KBM-7 (cell line): ENCODE data around the gene CD207.
"Not testable (repeated sequence)": the region's sequence is repeated elsewhere in the genome, so short reads cannot be mapped to it uniquely, and the experiment has no call there.

Experiments
- DNase-seq: peaks from one replicate; pipeline ENCODE4 v3.0.0-alpha.2; 2015
- in situ Hi-C: fragments of 300-500 bp; cut with MboI; formaldehyde crosslinking; loops from 2 replicates; pipeline ENCODE4 v1.14.3; 2020; ENCODE audit warnings: low sequenced_read_pairs, low pct_unique_long_range_greater_than_20kb, mixed read lengths

CD207 gene

DNA sequence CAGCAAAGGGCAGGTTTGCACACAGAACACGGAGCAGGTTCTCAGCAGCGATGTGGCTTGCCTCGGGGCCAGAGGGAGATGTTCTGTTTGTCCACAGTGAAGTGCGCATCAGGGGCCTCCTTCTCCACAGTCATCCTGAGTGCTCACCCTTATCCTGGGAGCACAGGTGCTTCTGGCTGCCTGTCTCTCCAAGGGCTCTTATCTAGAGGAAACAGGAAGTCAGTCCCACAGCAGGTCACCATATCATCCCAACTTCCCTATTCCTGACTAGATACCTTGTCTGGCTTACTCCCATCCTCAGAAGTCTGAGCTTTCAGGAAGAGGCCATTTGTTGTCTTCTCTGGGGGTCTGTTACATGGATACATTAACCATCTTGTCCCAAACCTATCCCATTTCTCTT is at the start of gene CD207:
TSS of gene CD207 (minus strand) at position 174 of the 400 bp plus-strand sequence. CDS start at position 134, 40 bp downstream.
- DNase-seq: peak; percentile 63
- in situ Hi-C loops: no loop called here

DNA sequence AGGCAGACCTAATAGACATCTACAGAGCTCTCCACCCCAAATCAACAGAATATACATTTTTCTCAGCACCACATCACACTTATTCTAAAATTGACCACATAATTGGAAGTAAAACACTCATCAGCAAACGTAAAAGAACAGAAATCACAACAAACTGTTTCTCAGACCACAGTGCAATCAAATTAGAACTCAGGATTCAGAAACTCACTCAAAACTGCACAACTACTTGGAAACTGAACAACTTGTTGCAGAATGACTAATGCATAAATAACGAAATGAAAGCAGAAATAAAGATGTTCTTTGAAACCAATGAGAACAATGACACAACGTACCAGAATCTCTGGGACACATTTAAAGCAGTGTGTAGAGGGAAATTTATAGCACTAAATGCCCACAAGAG is 42.9 kb upstream of the CD207 start:
- in situ Hi-C loops, DNase-seq: not testable (repeated sequence)

DNA sequence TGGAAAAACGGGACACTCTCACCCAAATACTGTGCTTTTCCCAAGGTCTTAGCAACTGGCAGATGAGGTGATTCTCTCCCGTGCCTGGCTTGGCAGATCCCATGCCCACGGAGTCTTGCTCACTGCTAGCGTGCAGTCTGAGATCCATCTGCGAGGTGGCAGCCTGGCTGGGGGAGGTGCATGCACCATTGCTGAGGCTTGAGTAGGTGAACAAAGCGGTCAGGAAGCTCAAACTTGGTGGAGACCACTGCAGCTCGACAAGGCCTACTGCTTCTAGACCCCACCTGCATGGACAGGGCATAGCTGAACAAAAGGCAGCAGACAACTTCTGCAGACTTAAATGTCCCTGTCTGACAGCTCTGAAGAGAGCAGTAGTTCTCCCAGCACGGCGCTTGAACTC is 40.5 kb upstream of the CD207 start:
- DNase-seq: not testable (repeated sequence)

DNA sequence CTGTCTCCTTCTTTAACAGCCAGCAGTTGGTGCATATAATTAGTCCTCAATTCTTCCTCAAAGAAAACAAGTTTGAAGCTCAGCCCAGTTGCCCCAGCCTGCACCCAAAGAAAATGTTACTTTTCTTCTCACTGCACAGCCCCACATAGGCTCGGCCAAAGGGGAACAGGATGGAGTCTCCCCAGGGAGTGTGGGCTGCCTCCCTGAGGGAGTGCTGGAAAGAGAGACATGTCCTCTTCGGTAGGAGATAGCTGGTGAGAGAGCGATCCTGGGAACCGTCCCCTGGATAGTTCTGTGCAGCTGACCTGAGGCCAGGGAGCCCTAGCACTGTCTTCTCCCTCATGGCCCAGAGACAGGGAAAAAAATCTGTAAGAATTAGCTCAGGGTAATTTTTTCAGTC is 37.9 kb upstream of the CD207 start:
- in situ Hi-C loops: no loop called here
- no peak for DNase-seq

More for the DNA sequence above, 40.5 kb upstream of the CD207 start:
- in situ Hi-C loops: not testable (repeated sequence)

DNA sequence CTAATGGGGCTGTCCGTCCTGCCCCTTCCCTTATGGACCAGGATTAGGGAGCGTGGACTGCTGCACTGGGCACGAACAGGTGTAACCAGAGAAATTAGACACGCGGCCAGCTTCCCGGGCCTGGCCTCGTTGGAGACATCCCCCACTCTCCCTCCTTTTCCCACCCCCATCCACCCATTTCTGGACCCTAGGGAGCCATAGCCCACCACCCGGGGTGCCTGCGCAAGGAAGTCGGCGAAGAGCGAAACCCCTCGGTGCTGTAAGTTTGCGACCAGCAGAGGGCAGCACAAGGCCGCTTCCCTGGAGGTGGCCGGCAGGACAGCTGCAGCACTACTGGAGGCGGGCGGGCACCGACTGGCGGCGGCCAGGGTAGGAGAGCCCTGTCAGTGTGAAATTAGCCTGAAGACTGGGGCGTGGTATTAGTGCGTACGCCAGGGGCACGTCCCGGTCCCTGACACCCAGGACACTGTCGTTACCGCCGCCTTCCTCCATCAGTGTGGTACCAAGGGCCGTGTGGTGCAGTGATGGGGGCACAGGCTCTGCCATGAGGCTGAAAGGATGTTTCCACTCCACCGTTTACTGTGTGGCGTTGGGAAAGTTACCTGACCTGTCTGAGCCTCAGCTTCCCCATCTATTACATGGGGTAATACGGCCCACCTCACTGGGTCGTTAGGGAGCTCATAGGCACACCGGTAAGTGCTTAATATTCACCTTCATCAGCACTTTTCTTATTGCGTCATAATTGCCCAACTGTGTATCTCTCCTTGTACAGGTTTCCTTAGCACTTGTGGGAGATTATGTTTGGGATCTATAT is 36.0 kb upstream of the CD207 start:
- DNase-seq: peak; percentile 85
- in situ Hi-C loops: no loop called here

DNA sequence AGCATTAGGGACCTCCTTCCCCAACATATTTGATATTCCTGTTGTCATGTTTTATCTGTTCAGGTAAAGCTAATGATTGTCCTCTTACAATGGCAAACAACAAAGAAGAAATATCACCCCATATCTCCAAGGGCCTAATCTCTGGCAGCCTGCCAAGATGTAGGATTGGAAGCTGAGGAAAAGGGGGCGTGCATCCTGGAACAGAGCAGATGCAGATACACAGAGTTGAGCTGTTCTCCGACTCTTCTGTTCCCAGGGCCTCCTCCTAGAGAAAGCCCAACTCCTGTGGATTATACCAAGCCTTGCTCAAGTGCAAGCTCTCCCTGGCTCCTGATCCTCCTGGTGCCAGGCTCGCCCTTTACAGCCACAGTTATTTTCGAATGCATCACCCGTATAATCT is 35.2 kb upstream of the CD207 start:
- in situ Hi-C loops: no loop called here

DNA sequence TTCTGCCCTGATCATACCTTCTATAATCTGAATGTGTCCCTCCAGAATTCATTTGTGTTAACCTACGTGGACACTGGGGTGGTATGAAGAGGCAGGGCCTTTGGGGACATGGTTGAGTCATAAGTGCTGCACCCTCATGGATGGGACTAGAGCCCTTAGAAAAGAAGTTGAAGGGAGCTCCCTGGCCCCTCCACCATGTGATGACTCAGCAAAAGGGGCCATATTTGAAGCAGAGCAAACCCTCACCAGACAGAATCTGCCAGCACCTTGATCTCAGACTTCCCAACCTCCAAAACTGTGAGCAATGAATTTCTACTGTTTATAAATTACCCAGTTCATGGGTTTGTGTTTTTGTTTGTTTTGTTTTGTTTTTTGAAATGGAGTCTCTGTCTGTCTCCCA is 33.4 kb upstream of the CD207 start:
- in situ Hi-C loops: no loop called here
- DNase-seq: no peak

More for the DNA sequence above, 35.2 kb upstream of the CD207 start:
- no peak for DNase-seq

DNA sequence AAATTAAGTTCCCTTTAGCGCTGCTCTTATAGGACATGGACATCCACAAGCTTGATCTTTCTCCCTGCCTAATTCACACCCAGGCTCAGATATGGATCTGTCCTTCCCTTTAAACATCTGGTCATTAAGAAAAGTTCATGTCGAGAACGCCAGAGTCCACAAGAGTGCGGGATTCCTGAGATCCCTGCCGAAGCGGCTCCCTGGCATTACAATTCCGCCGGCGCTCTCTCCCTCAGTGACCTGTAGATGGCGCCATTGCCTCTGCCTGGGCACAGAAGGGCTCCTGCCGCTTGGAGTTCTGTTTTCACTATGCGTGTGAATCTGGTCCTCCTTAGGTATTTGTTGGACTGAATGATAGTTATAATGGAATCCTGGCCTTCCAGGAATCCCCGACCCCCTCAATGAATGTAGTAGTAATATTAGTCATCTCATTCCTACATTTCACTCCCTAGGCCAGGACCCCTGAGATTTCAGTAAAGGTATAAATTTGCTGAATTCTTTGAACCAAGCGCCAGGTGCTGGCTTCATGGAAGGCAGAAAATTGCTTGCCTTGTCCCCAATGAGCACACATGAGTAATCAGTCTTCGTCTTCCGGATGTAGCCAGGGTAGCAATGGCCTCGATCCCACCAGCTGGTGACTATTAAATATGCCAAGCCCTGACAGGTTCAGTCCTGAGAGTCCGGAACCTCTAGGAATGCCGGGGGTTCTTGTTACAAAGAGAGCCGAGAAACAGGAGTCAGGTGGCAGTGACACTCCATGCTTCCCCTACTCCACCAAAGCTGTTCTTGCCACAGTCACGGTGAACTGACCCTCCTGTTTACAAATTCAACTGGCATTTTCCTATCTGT is 26.4 kb upstream of the CD207 start:
- in situ Hi-C loops: no loop called here
- DNase-seq: peak; percentile 84

DNA sequence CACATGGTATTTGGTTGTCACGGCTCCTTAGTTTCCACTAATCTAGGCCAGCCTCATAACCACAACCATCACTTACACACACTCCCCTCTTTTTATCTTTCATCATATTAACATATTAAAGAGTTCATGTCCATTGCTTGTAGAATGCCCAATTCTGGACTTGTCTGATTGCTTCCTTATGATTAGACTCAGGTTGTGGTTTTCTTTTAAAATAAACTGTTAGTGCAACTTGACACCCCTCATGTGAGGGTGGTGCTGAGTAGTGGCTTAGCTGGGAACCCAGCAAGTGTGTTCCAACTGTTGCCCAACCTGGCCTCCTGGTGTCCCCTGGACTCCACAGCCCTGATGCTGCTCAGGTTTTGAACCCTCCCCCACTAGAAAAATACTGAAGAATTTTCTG is 20.1 kb upstream of the CD207 start:
- DNase-seq: peak; percentile 72
- in situ Hi-C loops: no loop called here

DNA sequence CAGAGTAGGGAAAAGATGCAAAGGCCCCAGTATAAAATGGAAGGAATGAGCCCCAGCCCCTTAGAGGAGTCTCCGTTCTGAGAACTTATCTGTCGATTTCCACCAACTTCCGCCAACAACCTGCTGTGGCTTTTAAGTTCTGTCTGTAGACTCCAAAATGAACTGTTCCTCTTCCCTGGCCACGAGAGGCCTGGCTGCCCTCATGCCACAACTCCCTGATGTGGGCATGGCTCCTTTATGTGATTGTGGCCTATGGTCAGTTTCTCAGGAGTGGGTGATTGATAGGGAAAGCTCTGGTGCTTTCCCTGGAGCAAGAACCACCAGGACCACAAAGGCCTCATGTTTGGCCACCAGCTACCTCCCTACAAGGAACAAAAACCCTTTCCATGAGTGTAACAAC is 18.8 kb upstream of the CD207 start:
- peak; percentile 48 for DNase-seq
- in situ Hi-C loops: no loop called here

DNA sequence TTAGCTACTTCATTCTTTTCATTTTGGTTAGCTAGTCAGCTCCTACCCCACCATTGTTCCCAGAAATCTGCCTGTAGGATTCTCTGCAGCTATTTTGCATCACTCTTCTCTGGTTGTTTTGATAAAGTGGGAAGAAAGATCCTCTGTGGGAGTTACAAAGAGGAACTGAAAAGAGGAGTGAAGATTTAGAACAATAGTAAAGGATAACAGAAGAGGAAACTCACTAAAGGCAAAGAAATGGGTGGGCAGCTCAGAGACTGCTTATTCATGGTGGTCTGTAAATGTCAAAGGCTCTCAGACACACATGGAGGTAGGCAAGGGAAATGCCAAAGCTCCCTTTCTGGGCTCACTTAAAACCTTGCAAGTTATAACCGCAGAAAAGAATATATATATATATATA is 17.2 kb upstream of the CD207 start:
- peak; percentile 56 for DNase-seq
- in situ Hi-C loops: no loop called here

DNA sequence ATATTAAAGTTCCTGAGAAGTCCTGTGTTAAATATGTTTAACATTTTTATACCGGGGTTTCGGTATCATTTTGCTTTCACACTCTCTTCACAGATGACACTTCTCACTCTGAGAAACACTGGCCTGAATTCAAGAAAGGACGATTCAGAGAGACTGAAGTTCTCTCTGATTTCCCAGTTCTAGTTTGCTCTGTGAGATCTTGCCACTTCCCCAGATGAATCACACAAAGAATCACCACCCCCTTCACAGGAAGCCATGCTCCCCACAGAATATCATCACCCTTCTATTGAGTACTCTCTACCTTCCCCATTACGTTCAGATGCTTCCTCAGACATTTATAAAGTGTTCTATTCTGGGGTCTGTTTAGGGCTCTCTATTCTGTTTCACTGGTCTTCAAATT is 16.1 kb upstream of the CD207 start:
- in situ Hi-C loops: no loop called here
- DNase-seq: peak; percentile 73

DNA sequence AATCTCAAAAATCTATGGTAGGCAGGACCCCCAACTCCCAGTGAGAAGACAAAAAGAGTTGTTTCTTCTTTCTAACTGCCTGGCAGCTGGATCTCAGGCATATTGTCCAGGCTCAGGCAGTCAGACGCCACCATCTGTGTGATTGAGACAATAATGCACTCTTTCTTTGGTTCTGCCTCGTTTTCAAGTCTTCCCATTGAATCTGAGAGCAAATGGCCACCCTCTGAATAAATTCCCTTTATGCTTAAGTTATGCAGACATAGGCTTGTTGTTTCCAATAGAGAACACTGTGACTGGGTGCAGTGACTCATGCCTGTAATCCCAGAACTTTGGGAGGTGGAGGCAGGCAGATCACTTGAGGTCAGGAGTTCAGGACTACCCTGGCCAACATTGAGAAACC is 15.3 kb upstream of the CD207 start:
- in situ Hi-C loops: no loop called here
- DNase-seq: no peak

DNA sequence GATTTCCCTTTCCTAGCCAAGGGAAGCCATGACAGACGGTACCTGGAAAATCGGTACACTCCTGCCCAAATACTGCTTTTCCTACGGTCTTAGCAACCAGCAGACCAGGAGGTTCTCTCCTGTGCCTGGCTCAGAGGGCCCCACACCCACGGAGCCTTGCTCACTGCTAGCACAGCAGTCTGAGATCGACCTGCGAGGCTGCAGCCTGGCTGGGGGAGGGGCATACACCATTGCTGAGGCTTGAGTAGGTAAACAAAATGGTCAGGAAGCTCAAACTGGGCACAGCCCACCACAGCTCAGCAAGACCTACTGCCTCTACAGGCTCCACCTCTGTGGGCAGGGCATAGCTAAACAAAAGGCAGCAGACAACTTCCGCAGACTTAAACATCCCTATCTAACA is 6.8 kb upstream of the CD207 start:
- DNase-seq: no peak
- in situ Hi-C loops: no loop called here

DNA sequence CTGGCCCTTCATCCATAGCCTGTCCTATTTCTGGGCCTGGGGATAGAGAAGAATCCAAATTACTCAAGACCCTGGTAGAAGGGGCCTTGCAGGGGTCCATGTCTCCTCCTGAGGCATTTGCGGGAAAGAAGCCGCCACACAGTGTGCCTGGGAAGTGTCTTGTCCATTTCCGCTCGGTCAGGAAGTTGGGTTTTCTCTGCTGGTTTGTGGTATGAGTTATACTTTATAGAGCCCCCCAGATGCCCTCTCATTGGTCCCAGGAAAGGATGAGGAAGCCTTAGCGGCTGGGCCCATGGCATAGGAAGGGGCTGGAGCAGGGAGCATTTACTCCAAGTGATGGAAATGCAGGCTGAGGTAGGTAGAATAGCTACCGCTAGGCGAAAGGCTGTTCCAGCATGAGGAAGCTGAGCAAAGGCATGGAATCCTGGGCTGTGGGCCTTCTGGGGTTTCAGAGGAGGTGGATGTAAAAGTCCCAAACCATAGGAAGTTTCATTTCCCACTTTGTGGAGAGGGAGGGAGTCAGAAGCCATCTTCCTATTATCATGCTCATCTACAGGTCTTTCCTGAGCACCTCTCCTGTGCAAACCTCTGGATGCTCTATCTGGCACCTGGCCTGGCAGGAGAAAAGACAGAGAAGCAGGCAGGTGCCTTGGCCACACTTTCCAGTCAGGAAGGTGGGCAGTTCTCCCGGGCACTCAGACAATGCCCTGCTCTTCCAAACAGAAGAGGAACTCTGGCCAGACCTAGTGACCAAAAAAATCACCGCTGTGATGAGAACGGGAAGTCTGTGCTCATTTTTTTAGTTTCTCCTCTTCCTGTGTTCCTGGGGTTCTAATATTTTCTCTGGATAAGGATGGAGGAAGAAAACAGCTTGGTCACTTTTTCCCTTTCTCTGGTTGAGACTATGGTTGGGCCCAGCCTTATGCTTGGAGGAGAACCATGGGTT is 2.6 kb upstream of the CD207 start:
- in situ Hi-C loops: no loop called here
- no peak for DNase-seq

DNA sequence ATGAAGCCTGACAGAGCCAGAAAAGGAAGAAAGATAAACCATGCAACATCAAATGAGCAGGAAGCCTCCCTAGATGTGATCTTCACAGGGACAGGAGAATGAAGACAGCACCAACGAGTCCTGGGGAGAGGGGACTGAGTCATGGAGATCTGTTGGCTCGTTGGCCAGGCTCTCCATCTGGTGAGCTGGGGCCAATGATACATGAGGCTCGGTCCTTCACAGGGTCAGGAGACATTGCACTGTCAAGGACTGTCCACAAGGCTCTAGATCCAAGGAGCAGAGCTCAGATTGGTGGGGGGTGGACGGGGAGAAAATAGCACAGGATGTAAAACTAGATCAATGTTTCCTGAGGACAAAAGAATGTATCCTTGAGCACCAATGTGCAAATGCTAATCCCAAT is 735 bp downstream of the CD207 start:
- in situ Hi-C loops: no loop called here
- no peak for DNase-seq

DNA sequence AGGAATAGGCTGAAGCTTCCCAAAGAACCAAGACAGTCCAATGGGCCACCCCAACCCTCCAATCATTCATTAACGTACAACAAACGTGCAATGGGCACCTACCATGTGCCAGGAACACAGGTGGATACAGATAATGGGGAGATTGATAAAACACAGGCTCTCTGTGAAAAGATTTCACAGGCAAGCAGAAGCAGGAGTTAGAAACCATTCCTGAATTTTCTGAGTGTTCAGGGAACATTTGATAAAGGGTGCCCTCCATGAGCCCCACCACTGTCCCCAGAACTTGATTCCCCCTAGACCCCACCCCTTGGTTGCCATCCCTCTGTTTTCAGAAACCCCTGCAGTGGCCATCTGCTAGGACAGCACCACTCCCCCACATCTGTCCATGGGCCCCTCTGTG is 1.5 kb downstream of the CD207 start:
- no peak for DNase-seq
- in situ Hi-C loops: no loop called here

DNA sequence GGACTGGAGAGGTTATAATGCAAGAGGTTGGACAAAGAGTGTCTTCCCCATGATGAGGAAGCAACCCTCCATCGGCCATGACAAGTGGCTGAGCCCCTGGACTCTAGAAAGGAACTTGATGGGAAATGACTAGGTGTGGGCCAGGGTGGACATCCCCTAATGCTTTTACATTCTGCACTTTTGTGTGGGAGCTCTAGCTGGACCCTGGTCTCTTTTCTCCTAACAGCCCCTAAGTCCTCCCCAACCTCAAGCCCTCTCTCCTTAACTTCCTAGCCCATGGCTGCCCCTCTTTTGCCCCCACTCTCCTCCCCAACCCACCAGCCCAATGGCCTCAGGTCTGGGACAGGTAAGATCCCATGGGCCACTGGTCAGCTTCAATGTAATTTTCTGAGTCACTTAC is 2.4 kb downstream of the CD207 start:
- in situ Hi-C loops: no loop called here

DNA sequence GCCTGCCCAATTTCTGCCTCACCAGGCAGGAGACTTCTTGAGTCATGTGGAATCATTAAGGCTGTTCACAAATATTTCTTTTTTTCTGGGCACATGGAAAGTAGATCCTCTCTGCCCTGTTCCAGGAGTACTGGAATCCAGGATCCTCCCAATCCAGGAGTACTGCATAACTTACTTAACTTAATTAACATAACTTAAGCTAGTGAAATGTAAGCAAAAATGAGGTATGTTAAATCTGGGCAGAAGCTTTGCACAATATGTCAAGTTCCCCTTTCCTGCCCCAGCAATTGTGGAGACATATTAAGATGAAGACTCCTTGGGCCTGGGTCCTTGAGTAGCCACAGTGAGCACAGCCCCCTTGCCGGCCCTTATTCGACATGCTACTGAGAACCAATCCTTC is 3.2 kb downstream of the CD207 start:
- no peak for DNase-seq

More for the DNA sequence above, 2.4 kb downstream of the CD207 start:
- no peak for DNase-seq

More for the DNA sequence above, 3.2 kb downstream of the CD207 start:
- in situ Hi-C loops: no loop called here
